GM19467 (cell line): ENCODE measurements around the gene TENT4B.

Experiments
- ATAC-seq: cut with Tn5 transposase; IDR thresholded peaks from one replicate; pipeline ENCODE4 v1.9.1; 2021; ENCODE audit warnings: mild to moderate bottlenecking, moderate library complexity; ENCODE audit not compliant: unreplicated experiment

Gene TENT4B

GRCh38 chr16:50268352-50268751, 115.2 kb downstream of the TENT4B start:
- no peak for ATAC-seq

- no peak for ATAC-seq
Observed at GRCh38 chr16:50269061-50269705, 116.1 kb downstream of the TENT4B start.

- no peak for ATAC-seq
Observed at GRCh38 chr16:50269769-50270509, 116.8 kb downstream of the TENT4B start.

- no peak for ATAC-seq
Observed at GRCh38 chr16:50270510-50271147, 117.5 kb downstream of the TENT4B start.

GRCh38 chr16:50271148-50272041, 118.3 kb downstream of the TENT4B start:
- ATAC-seq: no peak

- ATAC-seq: no peak
Observed at GRCh38 chr16:50272111-50272571, 119.0 kb downstream of the TENT4B start.

- no peak for ATAC-seq
Observed at GRCh38 chr16:50272687-50273381, 119.7 kb downstream of the TENT4B start.

- ATAC-seq: no peak
Observed at GRCh38 chr16:50273382-50273690, 120.2 kb downstream of the TENT4B start.

- ATAC-seq: peak; percentile 66
Observed at GRCh38 chr16:50273888-50274325, 120.8 kb downstream of the TENT4B start.

- ATAC-seq: peak; percentile 25
Observed at GRCh38 chr16:50274326-50275097, 121.4 kb downstream of the TENT4B start.

GRCh38 chr16:50275098-50275415, 122.0 kb downstream of the TENT4B start:
- ATAC-seq: no peak

- ATAC-seq: no peak
Observed at GRCh38 chr16:50275428-50276325, 122.6 kb downstream of the TENT4B start.

- no peak for ATAC-seq
Observed at GRCh38 chr16:50276326-50276640, 123.2 kb downstream of the TENT4B start.

- no peak for ATAC-seq
Observed at GRCh38 chr16:50276801-50277555, 123.9 kb downstream of the TENT4B start.

- no peak for ATAC-seq
Observed at GRCh38 chr16:50278251-50278650, 125.1 kb downstream of the TENT4B start.

GRCh38 chr16:50279504-50279865, 126.4 kb downstream of the TENT4B start:
- ATAC-seq: no peak

GRCh38 chr16:50280932-50281331, 127.8 kb downstream of the TENT4B start:
- ATAC-seq: no peak
